Stimulated activated CD8-positive, alpha-beta memory T cell treated with anti-CD3 and anti-CD28 coated beads, Interleukin-15, amount 100 ng/mL, for 1 hour (primary cell): ENCODE data around the gene CHD3.

Source experiments
- DNase-seq: peaks from one replicate; pipeline ENCODE4 v3.0.0-alpha.2; 2020; ENCODE audit warnings: low read depth

The CHD3 gene

GRCh38 chr17:7888184-7888920 lies at the start of gene CHD3:
Gene CHD3, plus strand, starts transcription at chr17:7888789. Its CDS starts 212 bp downstream, at chr17:7889001.
- no peak for DNase-seq

GRCh38 chr17:7839190-7839875 lies 49.3 kb upstream of the CHD3 start:
- no peak for DNase-seq

- DNase-seq: no peak
These were observed 48.7 kb upstream of the CHD3 start for GRCh38 chr17:7839876-7840261.

GRCh38 chr17:7840441-7840840 lies 48.1 kb upstream of the CHD3 start:
- no peak for DNase-seq

DNA sequence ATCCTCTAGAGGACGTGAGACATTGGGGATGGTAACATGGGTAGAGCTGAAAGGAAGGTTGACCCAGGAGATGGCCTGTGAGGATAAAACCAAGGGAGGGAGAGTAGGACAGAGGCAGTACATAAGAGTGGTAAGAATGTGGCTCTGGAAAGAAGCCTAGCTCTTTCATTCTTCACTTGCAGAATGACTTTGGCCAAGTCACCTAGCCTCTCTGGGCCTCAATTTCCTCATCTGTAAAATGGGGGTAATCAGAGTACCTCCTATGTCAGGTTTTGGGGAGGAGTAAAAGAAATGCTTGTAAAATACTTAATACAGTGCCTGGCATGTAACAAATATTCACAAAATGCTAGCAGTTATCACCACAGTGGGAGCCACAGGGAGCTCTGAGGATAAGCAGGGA lies 47.7 kb upstream of the CHD3 start:
- DNase-seq: no peak

- peak; percentile 86 for DNase-seq
These were observed 47.1 kb upstream of the CHD3 start for GRCh38 chr17:7841396-7841914.

DNA sequence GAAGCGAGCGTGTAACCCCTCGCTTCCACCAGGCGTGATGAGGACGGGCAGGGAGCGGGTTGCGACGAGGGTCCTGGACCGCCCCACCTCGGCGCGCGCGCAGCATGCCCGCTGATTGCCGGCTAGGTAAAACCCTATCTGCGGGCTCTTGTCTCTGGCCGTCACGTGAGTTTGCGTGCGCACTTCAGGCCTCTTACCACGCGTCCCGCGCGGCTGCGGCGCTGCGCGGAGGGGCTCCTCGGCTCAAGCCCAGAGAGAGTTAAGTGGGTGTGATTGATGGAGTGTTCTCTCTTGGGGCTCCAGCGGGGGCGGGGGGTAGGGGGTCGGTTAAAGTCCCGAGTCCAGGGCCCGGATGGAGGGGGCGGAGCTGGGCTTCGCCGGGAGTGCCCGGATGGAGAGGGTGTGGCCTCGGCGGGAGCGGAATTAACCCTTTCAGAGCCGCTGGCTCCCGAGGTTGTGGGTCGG lies 46.6 kb upstream of the CHD3 start:
- DNase-seq: peak; percentile 69

DNA sequence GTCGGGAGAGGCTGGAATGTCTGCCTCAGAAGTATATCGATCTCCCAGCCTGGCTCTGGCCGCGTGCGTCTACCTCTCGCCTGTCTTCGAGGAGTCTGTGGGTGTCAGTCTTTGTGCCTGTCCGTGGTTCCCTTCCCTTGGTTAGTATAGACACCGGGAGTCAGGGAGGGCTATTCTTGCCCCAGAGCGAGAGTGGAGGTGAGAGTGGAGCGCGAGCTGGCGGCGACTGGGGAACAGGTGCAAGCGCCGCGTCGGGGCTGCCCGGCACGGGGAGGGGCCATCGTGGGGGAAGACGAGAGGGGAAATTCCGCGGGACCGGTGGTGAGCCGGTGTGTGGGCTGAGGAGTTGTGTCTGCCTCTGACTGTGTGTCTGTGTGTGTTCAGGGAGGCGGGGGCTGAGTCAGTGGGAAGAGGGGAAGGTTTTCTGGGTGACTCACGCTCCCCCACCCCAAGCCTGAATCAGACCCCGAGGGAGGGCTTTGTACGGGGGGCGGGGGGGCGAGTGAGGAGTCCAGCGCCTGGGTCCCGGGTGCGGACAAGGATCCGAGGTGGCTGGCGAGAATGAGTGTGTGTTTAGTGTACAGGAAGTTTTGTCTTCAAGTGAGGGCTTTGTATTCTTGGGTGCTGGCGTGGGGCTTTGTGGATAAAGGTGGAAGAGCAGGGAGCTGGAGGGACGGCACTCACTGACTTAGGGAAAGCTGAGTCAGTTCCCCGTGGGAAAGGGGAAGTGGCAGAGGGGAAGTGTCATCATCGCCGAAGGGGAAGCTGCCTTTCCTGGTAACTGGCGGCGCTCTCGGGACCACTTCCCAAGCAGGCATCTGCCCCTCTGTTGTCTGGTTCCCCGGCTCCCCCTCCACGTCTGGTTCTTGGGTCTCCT lies 46.0 kb upstream of the CHD3 start:
- DNase-seq: peak; percentile 86

DNA sequence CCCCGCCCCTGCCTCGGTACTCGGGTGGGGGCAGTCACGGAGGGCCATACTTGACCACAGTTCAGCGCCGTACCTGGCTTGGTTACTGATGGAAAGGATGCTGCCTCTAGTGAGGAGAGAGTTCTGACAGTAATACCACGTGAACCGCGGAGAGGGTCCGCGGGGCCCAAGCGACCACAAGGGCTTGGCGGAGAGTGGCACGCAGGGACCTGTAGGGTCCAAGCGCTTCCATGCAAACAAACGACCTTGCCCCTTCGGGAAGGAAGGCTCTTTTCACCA lies 45.4 kb upstream of the CHD3 start:
- DNase-seq: no peak

- peak; percentile 84 for DNase-seq
These were observed 44.9 kb upstream of the CHD3 start for GRCh38 chr17:7843536-7844291.

DNA sequence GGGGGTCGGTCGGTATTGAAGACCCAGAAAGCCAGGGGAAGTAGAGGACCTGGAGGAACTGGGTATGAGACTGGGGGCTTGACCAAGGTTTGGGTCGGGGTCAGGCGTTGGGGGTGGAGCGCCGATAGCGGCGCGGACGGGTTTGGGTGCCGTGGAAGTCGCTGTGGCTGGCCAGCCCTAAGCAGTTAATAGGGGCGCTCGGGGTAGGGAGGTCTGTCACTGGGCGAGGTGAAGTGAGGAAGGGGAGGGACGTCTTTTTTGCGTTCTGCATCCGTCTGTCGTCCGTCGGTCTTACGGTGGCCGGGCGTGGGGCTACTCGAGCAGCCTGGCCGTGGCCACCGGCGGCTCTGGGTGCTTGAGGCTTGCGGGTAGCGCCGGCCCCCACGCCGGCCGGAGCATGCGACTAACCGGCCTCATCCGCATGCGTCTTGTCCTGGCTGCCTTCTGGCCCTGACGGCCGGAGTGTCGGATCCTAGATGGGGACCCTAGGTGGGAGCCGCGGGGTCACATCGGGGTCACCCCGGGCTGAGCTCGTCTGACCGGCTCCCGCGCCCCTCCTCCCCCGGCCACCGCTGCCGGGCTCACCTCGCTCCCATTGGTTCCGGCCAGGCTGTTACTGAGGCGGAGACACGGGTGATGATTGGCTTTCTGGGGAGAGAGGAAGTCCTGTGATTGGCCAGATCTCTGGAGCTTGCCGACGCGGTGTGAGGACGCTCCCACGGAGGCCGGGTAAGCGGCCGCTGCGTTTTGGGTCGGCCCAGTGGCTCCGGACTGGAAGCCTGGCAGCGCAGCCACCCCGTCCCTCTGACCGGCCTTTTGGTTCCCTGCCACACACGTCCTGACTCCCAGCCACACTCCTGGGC lies 44.1 kb upstream of the CHD3 start:
- DNase-seq: peak; percentile 55

- DNase-seq: no peak
These were observed 43.1 kb upstream of the CHD3 start for GRCh38 chr17:7845359-7846062.

DNA sequence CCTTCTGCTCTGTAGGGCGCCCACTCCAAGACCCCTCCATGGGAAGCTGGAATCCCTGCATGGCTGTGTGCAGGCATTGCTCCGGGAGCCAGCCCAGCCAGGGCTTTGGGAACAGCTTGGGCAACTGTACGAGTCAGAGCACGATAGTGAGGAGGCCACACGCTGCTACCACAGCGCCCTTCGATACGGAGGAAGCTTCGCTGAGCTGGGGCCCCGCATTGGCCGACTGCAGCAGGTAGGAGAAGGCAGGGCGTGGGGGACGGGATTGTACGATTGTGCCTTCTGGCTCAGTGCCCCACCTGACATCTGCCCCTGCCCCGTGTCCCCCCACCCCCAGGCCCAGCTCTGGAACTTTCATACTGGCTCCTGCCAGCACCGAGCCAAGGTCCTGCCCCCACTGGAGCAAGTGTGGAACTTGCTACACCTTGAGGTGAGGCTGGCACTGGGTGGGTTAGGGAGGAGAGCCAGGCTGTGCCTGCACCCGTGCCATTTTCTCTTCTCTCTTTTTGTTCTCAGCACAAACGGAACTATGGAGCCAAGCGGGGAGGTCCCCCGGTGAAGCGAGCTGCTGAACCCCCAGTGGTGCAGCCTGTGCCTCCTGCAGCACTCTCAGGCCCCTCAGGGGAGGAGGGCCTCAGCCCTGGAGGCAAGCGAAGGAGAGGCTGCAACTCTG lies 42.4 kb upstream of the CHD3 start:
- DNase-seq: no peak

- no peak for DNase-seq
These were observed 41.6 kb upstream of the CHD3 start for GRCh38 chr17:7846765-7847661.

DNA sequence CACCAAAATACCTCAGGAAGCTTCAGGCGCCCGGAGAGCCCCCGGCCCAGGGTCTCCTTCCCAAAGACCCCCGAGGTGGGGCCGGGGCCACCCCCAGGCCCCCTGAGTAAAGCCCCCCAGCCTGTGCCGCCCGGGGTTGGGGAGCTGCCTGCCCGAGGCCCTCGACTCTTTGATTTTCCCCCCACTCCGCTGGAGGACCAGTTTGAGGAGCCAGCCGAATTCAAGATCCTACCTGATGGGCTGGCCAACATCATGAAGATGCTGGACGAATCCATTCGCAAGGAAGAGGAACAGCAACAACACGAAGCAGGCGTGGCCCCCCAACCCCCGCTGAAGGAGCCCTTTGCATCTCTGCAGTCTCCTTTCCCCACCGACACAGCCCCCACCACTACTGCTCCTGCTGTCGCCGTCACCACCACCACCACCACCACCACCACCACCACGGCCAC lies 40.4 kb upstream of the CHD3 start:
- DNase-seq: no peak

DNA sequence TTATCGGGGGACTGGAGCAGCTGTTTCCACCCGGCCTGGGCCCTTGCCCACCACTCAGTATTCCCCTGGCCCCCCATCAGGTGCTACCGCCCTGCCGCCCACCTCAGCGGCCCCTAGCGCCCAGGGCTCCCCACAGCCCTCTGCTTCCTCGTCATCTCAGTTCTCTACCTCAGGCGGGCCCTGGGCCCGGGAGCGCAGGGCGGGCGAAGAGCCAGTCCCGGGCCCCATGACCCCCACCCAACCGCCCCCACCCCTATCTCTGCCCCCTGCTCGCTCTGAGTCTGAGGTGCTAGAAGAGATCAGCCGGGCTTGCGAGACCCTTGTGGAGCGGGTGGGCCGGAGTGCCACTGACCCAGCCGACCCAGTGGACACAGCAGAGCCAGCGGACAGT lies 39.9 kb upstream of the CHD3 start:
- DNase-seq: no peak

- no peak for DNase-seq
These were observed 39.3 kb upstream of the CHD3 start for GRCh38 chr17:7849130-7849750.
